Ureter (tissue), 1 donor: ENCODE results near the gene NXPH2. TPM values are rescaled to one million over a fixed set of nuclear protein-coding genes. Genes with fewer than 3 reads are reported as not detected.
"Not testable (repeated sequence)": the region's sequence is repeated elsewhere in the genome, so short reads cannot be mapped to it uniquely, and the experiment has no call there.

Experiments used
- DNase-seq: peaks from one replicate; pipeline ENCODE4 v3.0.0-alpha.2; 2020; ENCODE audit warnings: low spot score
- total RNA-seq: library from RNA; stranded (reverse); gene quantifications from one replicate; pipeline ENCODE4 v1.2.4, GENCODE V29; 2023
- donor health status: DM: yes; HTN: yes; CAD: no.

NXPH2 gene
- total RNA-seq, 1 donor from 2014 or later = not detected

DNA sequence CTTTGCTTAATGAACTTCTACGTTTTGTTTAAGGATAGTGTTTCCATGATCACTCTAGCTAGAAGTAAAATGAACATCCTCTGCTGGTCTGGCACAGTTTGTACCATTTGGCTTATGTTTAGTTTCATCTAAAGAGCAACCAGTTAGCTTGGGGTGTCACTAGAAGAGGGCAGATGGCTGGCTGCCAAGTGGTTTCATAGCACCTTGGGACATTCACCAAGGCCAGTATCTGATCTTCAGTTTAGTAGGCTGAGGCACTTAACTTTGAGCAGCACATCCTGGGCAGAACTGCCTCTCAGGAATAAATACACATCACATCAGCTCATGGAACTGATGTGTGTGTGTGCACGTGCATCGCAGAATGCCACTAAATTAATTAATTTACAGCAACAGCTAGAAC is 68.4 kb downstream of the NXPH2 start:
- DNase-seq = no peak

DNA sequence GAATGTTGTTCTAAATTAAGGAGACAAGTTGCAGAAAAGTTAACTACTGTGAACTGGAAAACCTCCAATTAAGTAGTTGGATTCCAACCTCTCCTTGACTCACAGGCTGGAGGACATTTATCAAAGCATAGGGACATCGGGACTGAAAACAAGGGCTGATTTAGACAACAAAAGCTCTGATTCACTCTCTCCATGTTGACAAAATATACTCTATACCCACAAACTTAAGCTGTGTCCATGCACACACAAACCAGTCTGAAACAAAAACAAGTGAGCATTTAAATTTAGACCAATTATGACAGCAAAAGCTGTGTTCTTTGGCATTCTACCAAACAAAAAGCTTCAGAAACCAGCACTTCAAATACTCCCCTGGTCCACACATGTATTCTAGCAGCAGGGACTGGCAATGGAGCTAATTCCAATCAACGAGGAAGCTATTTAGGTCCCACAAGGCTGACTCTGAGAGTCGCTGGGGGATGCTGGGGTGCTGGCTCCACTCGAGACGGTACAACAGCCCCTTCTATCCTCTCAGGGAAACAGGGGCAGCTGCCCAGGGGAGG is 71.4 kb downstream of the NXPH2 start:
- DNase-seq = no peak

DNA sequence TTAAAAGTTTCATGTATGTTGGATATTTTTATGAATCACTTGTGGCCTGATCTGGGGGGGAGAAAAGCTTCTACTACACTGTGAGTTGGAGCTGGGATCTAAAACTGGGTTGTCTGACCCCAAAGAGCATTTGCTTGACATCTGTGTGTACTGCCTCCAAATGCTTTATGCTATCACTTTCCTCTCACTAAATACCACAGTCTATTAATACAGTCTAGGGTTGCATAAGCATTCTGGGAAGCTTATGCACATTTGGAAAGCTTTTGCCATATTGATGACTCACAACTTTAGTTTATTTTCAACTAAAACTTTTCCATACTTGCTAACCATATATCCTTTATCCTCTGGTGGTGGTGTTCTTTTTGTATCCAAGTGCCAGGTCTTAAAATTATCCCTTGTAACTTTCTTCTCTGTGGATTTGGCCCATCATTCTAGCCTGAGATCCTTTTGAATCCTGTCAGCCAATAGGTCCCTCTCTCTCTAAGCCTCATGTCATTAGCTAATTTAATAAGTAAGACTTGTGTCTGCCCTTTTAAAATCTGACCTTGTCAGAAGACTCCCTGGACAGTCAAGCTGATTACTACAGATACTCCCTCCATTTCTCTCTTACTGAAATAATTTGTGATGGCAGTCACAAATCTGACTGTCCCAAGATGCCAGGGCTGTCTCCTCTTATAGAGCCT is 72.7 kb downstream of the NXPH2 start:
- DNase-seq = no peak

DNA sequence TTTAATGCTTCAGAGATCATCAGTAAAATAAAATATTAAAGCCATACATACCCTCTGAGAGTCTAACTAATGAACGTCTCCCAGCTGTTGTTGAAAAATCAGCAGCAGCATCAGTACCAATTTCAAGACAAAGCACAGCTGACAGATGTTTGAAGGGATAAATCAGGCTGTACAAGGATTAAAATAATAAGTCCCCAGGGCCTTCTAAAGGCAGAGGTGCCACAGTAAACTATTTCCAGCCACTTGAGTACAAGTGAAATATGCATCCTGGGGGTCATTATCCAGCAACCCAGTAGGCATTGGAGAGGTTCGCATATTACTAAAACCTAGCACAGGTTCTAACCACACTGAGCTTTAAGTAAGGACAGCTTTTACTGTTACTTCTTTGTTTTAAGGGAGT is 76.9 kb downstream of the NXPH2 start:
- no peak for DNase-seq

DNA sequence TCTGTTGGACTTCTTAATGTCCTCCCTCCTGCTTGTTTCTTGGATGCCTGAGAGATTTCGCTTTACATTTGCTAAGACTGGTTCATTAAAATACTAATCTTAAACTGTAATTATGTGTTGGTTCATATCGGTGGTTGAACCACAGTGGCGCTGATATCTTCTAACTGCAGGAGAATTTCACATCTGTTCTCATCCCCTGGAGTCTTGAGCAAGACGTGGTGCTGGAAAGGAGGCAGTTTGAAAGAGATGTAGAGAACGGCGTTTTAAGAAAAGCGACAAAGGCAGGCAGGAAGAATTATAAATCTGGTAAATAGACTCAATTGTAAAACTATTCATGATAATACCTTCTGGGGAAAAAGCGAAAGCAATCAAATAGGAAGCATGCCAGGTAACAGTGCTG is 79.5 kb downstream of the NXPH2 start:
- DNase-seq = no peak

DNA sequence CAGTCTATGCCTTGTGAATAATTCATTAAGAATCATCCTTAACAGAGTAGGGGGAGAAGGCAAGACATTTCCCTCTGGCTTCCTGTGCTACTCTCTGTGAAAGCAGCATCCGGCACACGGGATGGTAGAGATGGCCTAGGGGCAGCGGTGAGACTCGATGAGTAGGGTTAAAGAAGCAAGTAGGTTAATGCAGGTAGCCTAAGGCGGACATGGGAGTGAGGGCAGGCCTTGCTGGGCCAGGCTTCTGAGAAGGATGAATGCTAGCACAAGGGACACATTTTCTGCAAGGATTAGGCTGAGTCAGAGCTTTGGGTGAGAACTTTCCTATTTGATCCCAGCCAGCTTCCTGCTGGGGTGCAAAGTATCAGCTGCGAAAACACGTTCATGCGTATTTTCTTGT is 80.8 kb downstream of the NXPH2 start:
- no peak for DNase-seq

DNA sequence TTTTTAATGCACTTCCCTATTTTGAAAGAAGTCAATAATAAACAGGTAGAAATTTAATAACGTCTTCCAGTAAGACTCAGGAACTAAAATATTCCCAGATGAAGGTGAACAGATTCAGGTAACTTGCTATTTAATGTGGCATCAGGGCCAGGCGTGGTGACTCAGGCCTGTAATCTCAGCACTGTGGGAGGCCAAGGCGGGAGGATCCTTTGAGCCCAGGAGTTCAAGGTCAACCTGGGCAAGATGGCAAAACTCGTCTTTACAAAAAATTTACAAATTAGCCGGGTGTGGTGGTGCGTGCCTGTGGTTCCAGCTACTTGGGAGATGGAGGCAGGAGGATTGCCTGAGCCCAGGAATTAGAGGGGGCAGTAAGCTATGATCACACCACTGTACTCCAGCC is 81.8 kb downstream of the NXPH2 start:
- DNase-seq = no peak

DNA sequence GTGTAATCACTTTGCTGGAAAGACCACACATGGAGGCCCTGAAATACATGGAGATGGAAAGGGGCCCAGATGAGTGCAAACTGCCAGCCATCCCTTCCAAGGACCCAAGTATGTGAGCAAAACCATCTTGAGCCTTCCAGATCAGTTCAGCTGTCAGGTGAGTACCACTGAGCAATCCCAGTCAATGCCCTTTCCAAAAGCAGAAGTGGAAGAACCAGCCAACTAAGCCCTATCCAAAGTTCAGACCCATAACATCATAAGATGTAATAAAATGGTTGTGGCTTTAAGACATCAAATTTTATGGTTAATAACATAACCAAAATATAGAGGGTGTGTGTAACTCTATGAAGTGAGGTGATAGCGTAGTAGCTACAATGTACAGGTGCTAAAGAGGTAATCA is 88.5 kb downstream of the NXPH2 start:
- DNase-seq = no peak

DNA sequence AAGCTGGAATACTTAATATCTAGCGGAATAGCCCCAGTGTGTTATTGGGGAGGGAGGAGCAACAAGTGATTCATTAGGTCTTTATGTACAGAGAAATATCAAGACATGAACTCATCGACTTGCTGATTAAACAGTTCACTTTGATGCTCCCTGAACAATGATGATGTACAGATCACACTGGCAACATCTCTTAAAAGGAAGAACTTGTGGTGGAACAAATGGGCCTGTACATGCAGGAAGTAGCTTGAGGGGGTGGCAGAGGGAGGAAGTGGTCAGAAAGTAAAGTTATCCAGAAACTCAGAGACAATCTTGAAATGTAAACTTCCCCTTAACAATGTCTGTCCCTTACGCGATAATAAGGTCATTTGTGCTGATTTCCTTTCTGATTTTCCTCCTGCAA is 90.5 kb downstream of the NXPH2 start:
- DNase-seq = no peak

DNA sequence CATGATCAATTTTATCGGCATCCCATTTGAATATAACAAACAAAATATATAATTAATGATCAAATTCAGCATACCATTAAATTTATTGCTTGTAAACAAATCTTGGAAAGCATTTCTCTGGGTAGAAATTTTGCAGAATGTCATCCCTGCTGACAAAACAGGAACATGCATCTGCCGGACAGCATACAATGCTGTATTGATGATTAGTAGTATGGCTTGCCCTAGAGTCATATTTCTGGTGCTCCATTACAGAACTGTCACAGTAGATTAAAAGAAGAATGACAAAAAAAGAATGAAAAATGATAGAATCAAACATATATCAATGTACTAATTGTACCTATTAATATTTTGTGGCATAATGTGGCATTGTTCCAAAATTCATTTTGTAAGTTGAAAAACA is 98.0 kb downstream of the NXPH2 start:
- DNase-seq = no peak

DNA sequence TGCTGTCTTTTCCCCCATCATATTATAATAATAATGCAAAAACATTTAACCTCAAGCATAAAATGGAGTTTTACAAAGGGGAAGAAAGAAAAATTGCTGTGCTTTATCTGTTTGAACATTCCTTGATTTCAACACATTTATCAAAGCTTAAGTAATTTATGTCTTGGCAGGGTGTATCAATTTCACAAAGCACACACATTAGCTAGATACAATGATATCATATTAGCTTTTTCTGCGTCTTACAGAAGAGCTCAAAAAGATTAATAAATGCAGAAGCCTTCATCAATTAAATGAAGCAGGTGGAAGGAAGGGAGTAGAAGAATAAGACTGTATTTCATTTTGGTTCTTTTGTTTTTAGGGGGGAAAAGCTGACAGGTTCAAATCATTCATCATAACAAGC is 103.0 kb downstream of the NXPH2 start:
- DNase-seq = no peak

DNA sequence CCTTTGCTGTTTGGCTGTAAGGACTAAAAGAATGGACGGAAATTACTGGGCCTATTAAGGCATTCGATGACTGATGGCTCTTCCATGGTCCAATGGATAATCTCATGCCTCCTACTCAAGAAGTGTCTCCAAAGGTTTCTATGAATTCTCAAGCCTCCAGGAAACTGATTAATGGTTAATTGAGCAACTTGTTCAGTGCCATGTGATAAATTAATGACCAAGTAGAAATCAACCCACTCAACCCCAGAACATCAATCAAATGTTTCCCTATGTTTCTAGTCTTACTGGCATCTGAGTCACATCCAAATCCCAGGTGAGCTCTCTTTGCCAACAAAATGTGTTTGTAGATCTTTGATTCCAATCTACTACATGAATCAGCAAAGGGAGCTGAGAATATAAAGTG is 103.6 kb downstream of the NXPH2 start:
- no peak for DNase-seq

DNA sequence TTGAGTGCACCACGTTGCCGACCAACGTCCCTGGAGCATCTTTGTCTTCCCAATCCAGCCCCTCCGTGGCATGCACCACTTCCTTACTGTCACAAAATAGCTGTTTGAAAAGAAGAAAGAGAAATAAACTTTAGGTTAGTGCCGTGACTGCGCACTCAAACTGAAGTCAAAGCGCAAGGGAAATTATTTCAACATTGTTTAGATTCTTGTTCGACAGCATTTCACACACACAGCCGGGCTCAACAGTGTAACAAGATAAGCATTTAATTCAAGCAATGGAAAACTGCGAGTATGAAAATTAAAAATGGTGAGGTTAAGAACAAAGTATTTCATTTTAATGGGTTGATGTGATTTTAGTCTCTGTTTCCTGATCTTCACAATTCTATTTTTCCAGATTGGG is 108.6 kb downstream of the NXPH2 start:
- no peak for DNase-seq

DNA sequence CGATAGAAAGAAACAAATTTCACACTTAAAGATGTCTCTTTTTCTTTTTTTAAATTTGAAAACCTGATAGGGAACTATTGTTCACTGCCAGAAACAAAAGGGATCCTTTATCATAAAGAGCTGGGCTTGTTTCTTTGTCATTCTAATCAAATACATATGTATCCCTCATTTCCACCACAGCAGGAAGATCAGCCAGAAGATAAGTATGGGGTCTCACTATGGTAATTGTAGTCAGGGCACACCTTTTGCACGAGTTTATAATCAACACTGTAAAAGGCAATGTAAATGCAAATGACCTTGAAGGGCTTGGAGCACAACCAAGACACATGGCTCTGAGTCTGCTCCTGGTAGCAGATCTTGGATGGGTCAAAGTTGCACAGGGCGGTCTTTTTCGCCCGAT is 109.5 kb downstream of the NXPH2 start:
- no peak for DNase-seq

DNA sequence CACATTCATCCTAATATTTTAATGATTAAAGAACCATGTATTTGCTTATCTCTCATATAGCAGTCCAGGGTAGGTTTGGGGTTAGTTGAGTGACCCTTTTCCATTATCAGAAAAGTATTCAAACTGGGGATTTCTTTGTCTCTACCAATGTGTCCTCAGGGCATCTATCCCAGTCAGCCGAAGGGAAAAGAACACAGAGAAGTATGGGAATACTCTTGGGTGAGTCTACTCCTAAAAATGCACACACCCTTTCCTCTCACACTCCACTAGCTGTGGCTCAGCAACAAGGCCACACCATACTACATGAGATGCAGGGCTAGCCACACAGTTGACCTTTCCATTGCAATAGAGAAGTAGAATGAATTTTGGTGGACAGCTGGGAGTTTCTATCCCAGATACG is 114.3 kb downstream of the NXPH2 start:
- no peak for DNase-seq

DNA sequence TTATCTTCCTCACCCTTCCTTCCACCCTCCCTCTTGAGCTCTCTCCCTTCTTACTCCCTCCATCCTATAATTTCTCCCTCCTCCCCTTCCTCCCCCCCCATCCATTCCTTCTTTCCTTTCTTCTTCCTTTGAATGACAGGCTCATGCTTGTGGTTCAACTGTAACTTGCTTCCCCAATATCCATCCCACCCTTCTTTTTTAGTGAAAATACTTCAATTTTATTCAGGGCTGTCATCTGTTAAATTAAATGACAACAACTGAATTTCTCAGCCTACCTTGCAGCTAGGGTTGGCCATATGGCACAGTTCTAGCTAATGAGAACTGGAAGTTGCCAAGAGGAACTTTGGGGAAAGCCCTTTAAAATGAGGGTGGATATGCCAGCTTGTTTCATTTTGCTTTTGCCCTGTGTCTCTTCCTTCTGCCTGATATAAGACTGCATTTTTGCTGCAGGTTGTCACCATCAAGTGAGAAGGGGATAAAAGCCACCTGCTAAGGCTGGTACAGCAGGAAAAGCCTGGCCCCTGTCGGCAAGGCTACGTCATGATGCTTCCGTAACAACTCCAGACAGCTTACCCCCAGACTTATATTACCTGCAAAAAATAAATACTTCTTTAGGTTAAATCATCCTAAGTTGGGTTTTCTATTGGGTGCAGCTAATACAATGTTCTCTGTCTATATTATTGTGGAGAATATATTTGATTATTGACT is 121.8 kb downstream of the NXPH2 start:
- DNase-seq = no peak

DNA sequence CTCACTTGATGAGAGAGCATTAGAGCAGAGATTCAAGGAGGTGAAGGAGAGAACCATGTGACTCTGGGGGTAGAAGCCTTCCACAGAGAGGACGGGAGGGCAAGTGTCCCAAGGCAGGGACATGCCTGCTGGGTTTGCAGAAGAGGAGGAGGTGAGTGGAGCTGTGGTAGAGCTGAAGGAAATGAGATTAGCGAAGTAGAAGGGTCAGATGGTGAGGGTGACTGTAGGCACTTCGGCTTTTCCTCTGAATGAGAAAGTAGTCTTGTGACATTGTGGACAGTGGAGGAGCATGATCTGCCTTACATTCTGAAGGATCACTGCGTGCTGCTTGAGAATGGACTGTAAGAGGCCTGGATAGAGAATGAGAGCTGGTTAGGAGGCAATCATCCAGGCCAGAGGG is 126.0 kb downstream of the NXPH2 start:
- DNase-seq = no peak

DNA sequence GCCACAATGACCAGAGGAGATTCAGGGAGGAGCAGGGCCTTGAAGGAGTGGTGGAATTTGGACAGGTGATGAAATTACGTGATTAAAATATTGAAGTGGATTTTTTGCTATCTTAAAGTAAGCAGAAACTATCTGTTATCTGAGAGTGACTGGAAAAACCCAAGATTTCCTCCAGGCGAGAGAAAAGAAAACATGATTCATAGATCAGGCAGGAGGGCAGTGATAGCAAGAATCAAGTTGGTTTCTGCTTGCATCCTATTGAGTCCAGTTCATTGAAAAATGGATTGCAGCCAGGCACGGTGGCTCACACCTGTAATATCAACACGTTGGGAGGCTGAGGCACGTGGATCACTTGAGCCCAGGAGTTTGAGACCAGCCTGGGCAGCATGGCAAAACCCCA is 127.8 kb downstream of the NXPH2 start:
- no peak for DNase-seq

DNA sequence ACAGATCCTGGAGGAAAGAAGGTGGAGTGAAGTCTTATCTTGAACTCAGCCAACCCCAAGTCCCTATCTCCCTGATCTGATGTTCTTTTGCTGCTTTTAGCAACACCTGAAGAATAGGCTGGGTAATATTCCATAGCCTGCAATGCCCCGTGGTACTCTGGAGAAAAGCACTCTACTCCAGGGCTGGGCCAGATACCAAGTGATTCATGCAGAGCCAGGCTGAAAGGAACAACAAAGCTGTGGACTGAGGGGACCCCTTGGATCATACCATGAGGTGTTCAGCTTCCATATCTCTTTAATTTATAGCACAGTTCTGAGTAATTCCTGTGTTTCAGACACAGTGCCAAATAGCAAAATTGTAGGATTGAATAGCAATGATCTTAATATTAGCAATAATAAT is 130.6 kb downstream of the NXPH2 start:
- no peak for DNase-seq

DNA sequence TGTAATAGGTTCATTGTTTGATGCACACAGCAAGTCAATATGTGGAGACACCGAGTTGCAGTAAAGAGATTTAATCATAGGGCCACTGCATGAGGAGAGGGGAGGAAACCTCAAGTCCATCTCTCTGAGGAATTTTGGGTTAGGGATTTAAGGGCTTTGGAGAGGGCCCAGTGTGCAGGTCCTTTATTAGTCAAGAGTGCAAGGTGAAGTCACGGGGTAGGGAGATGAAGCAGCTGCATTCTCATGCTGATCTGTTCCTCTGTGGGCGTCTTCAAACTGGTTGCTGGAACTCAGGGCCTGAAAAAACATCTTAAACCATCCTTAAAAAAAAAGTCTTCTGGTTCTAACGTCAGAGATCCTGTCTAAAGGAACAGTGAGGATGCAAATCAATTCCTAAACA is 131.6 kb downstream of the NXPH2 start:
- no peak for DNase-seq

DNA sequence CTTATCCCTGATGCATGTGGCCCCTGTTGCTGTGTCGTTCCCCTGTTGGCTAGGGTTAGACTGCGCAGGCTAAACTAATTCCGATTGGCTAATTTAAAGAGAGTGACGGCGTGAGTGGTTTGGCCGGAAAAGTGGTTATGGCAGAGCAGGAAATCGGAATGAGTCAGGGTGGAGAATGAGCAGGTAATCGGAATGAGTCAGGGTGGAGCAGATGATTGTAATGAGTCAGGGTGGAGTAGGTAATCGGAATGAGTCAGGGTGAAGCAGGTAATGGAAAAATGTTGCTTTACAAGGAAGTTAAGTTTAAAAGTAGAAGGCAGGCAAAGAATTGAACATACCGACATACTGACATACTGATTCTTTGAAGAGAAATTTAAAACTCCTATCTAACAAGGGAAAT is 135.4 kb downstream of the NXPH2 start:
- DNase-seq = not testable (repeated sequence)

DNA sequence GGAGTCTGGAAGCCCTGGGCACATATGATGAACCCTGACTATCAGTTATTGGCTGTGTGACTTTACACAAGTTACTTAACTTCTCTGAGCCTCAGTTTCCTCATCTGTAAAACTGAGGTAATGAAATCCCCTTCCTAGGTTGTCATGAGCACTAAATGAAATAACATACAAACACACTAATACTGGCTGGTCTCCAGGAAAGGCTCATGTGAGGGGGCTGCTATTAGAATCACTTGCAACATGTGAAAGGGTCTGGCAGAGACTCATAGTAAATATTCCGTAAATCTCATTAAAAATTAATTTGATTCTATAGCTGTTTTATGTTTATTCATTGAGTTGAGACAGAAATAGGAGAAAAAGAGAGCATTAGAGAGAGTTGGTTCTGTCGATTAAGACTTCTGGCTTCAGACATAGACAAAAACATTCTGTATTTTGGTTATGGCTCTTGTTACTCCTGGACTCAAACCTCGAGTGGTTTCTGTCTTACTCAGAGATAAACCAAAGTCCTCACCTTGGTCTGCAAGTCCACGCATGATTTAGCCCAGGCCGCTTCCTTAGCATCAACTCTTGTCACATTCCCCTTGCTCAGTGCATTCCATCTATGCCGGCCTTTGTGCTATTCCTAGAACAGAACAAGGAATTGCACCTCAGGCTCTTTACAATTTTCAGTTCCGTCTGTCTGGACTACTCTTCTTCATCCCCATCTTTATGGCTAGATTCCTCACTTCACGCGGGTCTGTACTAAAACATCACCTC is 139.1 kb downstream of the NXPH2 start:
- no peak for DNase-seq

DNA sequence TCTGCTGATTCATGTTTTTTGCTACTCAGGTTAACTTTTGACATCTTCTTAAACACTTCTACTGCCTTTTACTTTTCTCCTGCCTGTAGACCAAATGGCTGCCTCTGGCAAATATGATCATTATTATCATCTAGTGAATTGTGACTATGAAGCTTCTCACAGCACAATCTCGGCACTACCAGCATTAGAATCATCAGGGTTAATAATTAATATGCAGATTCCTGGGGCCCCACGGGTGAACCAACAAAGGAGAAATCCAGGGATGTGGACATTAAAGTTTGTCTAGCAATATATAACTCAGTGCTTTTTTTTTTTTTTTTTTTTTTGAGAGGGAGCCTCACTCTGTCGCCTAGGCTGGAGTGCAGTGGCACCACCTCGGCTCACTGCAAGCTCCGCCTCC is 142.5 kb downstream of the NXPH2 start:
- DNase-seq = no peak
